Measurements from ENCODE around the gene DYSF. TPM values are rescaled to one million over a fixed set of nuclear protein-coding genes. Genes with fewer than 3 reads are reported as not detected.

The DYSF gene
- polyA plus RNA-seq, 4 donors: 0.67 to 5.0 (median 3.2) TPM

DNA sequence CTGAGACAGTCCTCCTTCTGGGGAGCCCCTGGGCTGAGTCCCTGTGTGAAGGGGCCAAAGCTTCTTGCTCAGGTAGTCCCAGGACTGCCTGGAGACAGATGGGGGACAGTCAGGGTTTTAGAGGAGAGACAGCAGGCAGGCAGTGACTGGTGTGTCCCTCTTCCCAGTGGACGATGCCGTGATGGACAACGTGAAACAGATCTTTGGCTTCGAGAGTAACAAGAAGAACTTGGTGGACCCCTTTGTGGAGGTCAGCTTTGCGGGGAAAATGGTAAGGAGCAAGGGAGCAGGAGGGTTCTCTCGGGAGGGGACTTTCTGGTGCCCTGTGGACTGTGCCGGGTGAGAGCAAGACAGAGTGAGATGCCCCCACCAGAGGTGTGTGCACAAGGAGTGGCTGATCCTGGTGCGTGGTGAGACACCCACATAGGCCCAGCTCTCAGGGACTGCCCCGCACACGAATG is 74.8 kb downstream of the DYSF start:
- WGBS, 3 donors: 79 to 86% (median 83%) methylated on average over 10 of the region's 10 CpGs

DNA sequence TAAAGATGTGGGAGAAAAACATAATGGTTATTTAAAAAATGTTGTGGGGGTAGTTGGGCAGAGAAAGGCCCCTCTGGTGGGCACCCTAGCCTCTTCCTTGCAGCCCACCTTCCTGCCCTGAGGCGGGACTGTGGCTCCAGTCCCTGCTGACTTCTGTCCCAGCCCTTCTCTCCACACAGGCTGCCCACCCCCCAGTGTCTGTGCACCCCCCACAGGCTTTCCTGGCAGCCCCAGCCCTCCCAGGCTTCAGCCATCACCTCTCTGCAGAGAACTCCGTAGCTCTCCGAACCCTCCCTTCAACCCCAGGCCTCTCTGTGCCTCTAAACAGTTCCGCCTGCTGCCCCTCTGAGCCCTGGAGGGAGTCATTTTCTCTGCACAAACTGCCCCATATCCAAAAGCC is 75.4 kb downstream of the DYSF start:
- Histone ChIP-seq H3K9me3 (ENCODE audit: control insufficient read depth in 2 of 2, insufficient read depth in 1 of 2, low read depth in 1 of 2, low read length in 1 of 2) (no peaks in the 10 kb centered on the region), H3K4me1 (ENCODE audit: control insufficient read depth in 3 of 3, insufficient read depth in 2 of 3, low read depth in 1 of 3, low read length in 2 of 3) (no peaks in the 10 kb centered on the region), H3K27me3 (ENCODE audit: control insufficient read depth in 3 of 3, insufficient read depth in 3 of 3, low read length in 3 of 3) (peaks cover 0 to 12% (median 0%) of the 10 kb centered on the region in 3 donors), H3K4me3 (ENCODE audit: low read depth in 1 of 3, low read length in 3 of 3) (no peak overlapping the region), H3K27ac (ENCODE audit: low read depth in 1 of 3, low read length in 2 of 3) (no peak overlapping the region), H3K36me3 (ENCODE audit: control insufficient read depth in 3 of 3, insufficient read depth in 2 of 3, low read depth in 1 of 3, low read length in 3 of 3) (no peaks in the 10 kb centered on the region)
- WGBS, 3 donors: 81 to 89% (median 86%) methylated on average over 4 of the region's 4 CpGs
- FAIRE-seq: no peak
- DNase-seq: no peak

More for the DNA sequence above, 74.8 kb downstream of the DYSF start:
- no peaks in the 10 kb centered on the region for H3K9me3 ChIP-seq (ENCODE audit: control insufficient read depth in 2 of 2, insufficient read depth in 1 of 2, low read depth in 1 of 2, low read length in 1 of 2)
- no peak overlapping the region for H3K27ac ChIP-seq (ENCODE audit: low read depth in 1 of 3, low read length in 2 of 3)
- DNase-seq (no peak), FAIRE-seq (no peak)
- H3K36me3 ChIP-seq (ENCODE audit: control insufficient read depth in 3 of 3, insufficient read depth in 2 of 3, low read depth in 1 of 3, low read length in 3 of 3): no peaks in the 10 kb centered on the region
- H3K4me1 ChIP-seq (ENCODE audit: control insufficient read depth in 3 of 3, insufficient read depth in 2 of 3, low read depth in 1 of 3, low read length in 2 of 3): no peaks in the 10 kb centered on the region
- no peak overlapping the region for H3K4me3 ChIP-seq (ENCODE audit: low read depth in 1 of 3, low read length in 3 of 3)
- peaks cover 0 to 12% (median 0%) of the 10 kb centered on the region in 3 donors for H3K27me3 ChIP-seq (ENCODE audit: control insufficient read depth in 3 of 3, insufficient read depth in 3 of 3, low read length in 3 of 3)

DNA sequence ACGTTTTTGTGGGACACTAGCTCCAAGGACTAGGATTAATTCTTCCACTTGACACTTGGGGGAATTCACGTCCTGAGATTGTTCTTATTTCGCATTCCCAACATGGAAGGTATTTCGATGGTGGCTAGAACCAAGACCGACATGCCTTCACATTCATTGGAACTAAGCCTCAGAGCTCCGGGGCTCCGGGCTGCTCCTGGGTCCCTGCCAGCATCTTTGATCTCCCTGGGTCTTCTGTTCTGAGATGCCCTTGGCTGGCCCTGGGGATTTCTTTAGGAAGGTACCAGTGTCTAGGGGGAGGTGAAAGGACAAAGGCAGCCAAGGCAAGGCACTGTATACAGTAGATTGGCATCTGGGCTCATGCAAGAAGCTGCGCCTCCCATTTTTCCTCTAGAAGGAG is 76.8 kb downstream of the DYSF start:
- 73 to 77% (median 75%) methylated on average over 8 of the region's 8 CpGs for WGBS, 3 donors
- H3K9me3 ChIP-seq (ENCODE audit: control insufficient read depth in 2 of 2, insufficient read depth in 1 of 2, low read depth in 1 of 2, low read length in 1 of 2): no peaks in the 10 kb centered on the region
- no peaks in the 10 kb centered on the region for H3K36me3 ChIP-seq (ENCODE audit: control insufficient read depth in 3 of 3, insufficient read depth in 2 of 3, low read depth in 1 of 3, low read length in 3 of 3)
- peaks cover 0 to 5% (median 0%) of the 10 kb centered on the region in 3 donors for H3K27me3 ChIP-seq (ENCODE audit: control insufficient read depth in 3 of 3, insufficient read depth in 3 of 3, low read length in 3 of 3)
- no peak overlapping the region for H3K27ac ChIP-seq (ENCODE audit: low read depth in 1 of 3, low read length in 2 of 3)
- no peak for DNase-seq
- FAIRE-seq: no peak
- no peak overlapping the region for H3K4me3 ChIP-seq (ENCODE audit: low read depth in 1 of 3, low read length in 3 of 3)
- no peaks in the 10 kb centered on the region for H3K4me1 ChIP-seq (ENCODE audit: control insufficient read depth in 3 of 3, insufficient read depth in 2 of 3, low read depth in 1 of 3, low read length in 2 of 3)

DNA sequence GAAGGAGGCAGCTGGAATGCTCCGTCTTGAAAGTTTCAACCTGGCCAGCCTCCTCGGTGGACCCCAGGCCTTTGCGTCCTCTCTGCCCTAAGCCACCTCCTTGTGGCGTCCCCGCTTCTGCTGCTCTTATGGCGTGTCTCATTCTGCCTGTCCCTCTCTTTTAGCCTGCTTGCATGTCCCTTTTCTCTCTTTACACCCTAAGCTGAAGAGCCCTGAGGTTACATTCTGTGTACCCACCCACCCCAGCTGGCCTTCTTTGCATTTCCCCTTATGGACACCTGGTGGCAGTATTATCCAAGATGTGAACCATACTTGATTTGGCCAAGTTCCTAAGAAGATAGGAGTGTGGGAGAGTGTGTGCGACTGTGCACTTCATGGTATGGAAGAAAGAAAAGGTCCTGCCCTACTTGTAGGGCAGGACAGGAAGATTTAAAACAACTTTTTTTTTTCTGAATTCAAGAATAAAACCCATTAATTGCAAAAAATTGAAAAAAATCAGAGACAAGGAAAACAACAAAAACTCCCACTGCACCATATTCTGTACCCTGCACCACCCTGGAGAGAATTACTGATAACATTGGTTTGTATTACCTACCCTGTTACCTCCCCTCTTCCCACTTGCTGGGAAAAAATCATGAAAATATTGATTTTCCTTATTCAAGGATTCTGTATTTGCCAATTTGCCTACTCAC is 77.4 kb downstream of the DYSF start:
- peaks cover 0 to 5% (median 0%) of the 10 kb centered on the region in 3 donors for H3K27me3 ChIP-seq (ENCODE audit: control insufficient read depth in 3 of 3, insufficient read depth in 3 of 3, low read length in 3 of 3)
- H3K27ac ChIP-seq (ENCODE audit: low read depth in 1 of 3, low read length in 2 of 3): no peak overlapping the region
- FAIRE-seq: no peak
- H3K4me3 ChIP-seq (ENCODE audit: low read depth in 1 of 3, low read length in 3 of 3): no peak overlapping the region
- H3K36me3 ChIP-seq (ENCODE audit: control insufficient read depth in 3 of 3, insufficient read depth in 2 of 3, low read depth in 1 of 3, low read length in 3 of 3): no peaks in the 10 kb centered on the region
- WGBS, 3 donors: 66 to 79% (median 77%) methylated on average over 7 of the region's 7 CpGs
- H3K4me1 ChIP-seq (ENCODE audit: control insufficient read depth in 3 of 3, insufficient read depth in 2 of 3, low read depth in 1 of 3, low read length in 2 of 3): no peaks in the 10 kb centered on the region
- no peaks in the 10 kb centered on the region for H3K9me3 ChIP-seq (ENCODE audit: control insufficient read depth in 2 of 2, insufficient read depth in 1 of 2, low read depth in 1 of 2, low read length in 1 of 2)
- DNase-seq: peak; percentile 36 to 42

DNA sequence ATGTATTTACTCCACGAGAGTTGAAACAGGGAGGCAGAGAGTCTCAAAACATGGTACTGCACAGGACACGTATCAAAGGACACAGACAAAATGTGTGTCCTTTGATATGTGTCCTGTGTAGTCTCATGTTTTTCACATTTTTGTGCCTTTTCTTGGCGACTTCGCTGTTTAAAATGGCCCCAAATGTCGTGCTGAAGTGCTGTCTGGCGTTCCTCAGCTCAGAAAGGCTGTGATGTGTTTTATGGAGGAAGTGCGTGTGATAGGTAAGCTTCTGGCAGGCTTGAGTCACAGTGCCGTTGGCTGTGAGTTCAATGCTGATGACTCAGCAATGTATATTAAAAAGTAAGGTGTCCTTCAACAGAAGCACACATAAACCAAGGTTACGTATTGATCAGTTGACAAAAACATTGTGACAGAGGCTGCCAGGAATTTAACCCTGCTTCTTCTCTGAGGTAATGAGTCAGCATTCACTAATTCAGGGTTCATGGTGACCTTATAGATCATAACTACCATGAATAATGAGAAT is 78.2 kb downstream of the DYSF start:
- peaks cover 0 to 5% (median 0%) of the 10 kb centered on the region in 3 donors for H3K27me3 ChIP-seq (ENCODE audit: control insufficient read depth in 3 of 3, insufficient read depth in 3 of 3, low read length in 3 of 3)
- no peak overlapping the region for H3K27ac ChIP-seq (ENCODE audit: low read depth in 1 of 3, low read length in 2 of 3)
- H3K9me3 ChIP-seq (ENCODE audit: control insufficient read depth in 2 of 2, insufficient read depth in 1 of 2, low read depth in 1 of 2, low read length in 1 of 2): no peaks in the 10 kb centered on the region
- 43 to 68% (median 48%) methylated on average over 9 of the region's 9 CpGs for WGBS, 3 donors
- DNase-seq (peak in 1 of 2 donors; percentile 30), FAIRE-seq (no peak)
- H3K4me3 ChIP-seq (ENCODE audit: low read depth in 1 of 3, low read length in 3 of 3): no peak overlapping the region
- no peaks in the 10 kb centered on the region for H3K4me1 ChIP-seq (ENCODE audit: control insufficient read depth in 3 of 3, insufficient read depth in 2 of 3, low read depth in 1 of 3, low read length in 2 of 3)
- H3K36me3 ChIP-seq (ENCODE audit: control insufficient read depth in 3 of 3, insufficient read depth in 2 of 3, low read depth in 1 of 3, low read length in 3 of 3): no peaks in the 10 kb centered on the region

DNA sequence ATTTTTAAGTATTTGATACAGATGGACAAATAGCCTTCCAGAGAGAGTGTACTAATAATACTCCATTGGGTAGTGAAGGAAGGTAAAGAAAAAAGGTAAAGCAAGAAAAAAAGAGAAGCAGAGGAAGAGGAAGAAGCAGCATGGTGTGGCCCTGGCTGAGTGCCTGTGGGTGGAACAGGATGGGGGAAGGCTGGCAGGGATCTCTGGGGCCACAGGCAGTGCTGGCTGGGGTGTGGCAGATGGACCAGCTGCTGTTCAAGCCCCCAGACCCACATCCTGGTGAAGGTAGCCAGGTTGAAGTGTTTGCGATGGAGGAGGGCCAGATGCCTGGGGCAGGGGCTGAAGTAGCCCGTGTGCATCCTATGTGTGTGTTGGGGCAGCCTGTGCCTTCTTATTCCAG is 79.0 kb downstream of the DYSF start:
- no peak for DNase-seq
- 85 to 88% (median 88%) methylated on average over 2 of the region's 2 CpGs for WGBS, 3 donors
- Histone ChIP-seq H3K4me3 (ENCODE audit: low read depth in 1 of 3, low read length in 3 of 3) (no peak overlapping the region), H3K4me1 (ENCODE audit: control insufficient read depth in 3 of 3, insufficient read depth in 2 of 3, low read depth in 1 of 3, low read length in 2 of 3) (no peaks in the 10 kb centered on the region), H3K36me3 (ENCODE audit: control insufficient read depth in 3 of 3, insufficient read depth in 2 of 3, low read depth in 1 of 3, low read length in 3 of 3) (no peaks in the 10 kb centered on the region), H3K27ac (ENCODE audit: low read depth in 1 of 3, low read length in 2 of 3) (no peak overlapping the region), H3K9me3 (ENCODE audit: control insufficient read depth in 2 of 2, insufficient read depth in 1 of 2, low read depth in 1 of 2, low read length in 1 of 2) (no peaks in the 10 kb centered on the region), H3K27me3 (ENCODE audit: control insufficient read depth in 3 of 3, insufficient read depth in 3 of 3, low read length in 3 of 3) (peaks cover 0 to 5% (median 0%) of the 10 kb centered on the region in 3 donors)
- no peak for FAIRE-seq

DNA sequence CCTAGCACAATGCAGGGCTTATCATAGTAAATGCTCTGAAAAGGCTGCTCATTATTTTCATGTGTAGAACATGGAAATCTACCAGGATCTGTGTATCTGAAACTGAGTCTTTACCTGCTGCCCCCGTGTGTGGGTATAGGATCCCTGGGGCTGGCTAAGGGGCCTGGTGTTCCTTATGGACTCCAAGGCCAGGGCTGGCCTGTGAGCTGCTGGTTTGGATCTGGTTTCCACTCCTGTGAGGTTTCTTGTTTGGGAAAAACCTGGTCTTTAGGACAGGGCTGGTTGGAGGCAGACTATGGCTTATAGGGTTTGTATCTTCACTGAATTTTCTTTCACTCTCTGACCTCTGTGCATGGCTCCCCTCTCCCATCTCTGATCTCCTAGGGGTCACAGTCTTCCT is 80.8 kb downstream of the DYSF start:
- no peak overlapping the region for H3K4me3 ChIP-seq (ENCODE audit: low read depth in 1 of 3, low read length in 3 of 3)
- FAIRE-seq: no peak

DNA sequence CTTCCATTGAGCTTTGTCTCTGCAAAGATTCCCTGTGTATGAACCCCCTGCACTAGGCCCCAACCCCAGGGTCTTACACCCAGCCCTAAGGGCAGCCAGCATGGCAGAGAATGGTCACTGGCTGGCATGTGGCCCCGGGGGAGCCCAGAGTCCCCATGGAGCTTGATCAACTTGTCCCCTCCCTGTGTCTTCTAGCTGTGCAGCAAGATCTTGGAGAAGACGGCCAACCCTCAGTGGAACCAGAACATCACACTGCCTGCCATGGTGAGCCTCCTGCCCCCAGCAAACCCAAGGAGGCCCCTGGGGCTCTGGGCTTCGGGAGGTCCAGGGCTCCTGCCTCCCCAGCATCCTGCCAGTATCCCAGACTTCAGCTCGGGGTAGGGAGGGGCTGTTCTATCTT is 81.5 kb downstream of the DYSF start:
- no peaks in the 10 kb centered on the region for H3K9me3 ChIP-seq (ENCODE audit: control insufficient read depth in 2 of 2, insufficient read depth in 1 of 2, low read depth in 1 of 2, low read length in 1 of 2)
- H3K36me3 ChIP-seq (ENCODE audit: control insufficient read depth in 3 of 3, insufficient read depth in 2 of 3, low read depth in 1 of 3, low read length in 3 of 3): no peaks in the 10 kb centered on the region
- 76 to 87% (median 84%) methylated on average over 4 of the region's 4 CpGs for WGBS, 3 donors
- H3K4me3 ChIP-seq (ENCODE audit: low read depth in 1 of 3, low read length in 3 of 3): no peak overlapping the region
- no peaks in the 10 kb centered on the region for H3K27me3 ChIP-seq (ENCODE audit: control insufficient read depth in 3 of 3, insufficient read depth in 3 of 3, low read length in 3 of 3)
- no peaks in the 10 kb centered on the region for H3K4me1 ChIP-seq (ENCODE audit: control insufficient read depth in 3 of 3, insufficient read depth in 2 of 3, low read depth in 1 of 3, low read length in 2 of 3)
- FAIRE-seq: no peak
- no peak overlapping the region for H3K27ac ChIP-seq (ENCODE audit: low read depth in 1 of 3, low read length in 2 of 3)
- no peak for DNase-seq

More for the DNA sequence above, 80.8 kb downstream of the DYSF start:
- Histone ChIP-seq H3K9me3 (ENCODE audit: control insufficient read depth in 2 of 2, insufficient read depth in 1 of 2, low read depth in 1 of 2, low read length in 1 of 2) (no peaks in the 10 kb centered on the region), H3K4me1 (ENCODE audit: control insufficient read depth in 3 of 3, insufficient read depth in 2 of 3, low read depth in 1 of 3, low read length in 2 of 3) (no peaks in the 10 kb centered on the region), H3K27me3 (ENCODE audit: control insufficient read depth in 3 of 3, insufficient read depth in 3 of 3, low read length in 3 of 3) (no peaks in the 10 kb centered on the region), H3K27ac (ENCODE audit: low read depth in 1 of 3, low read length in 2 of 3) (no peak overlapping the region), H3K36me3 (ENCODE audit: control insufficient read depth in 3 of 3, insufficient read depth in 2 of 3, low read depth in 1 of 3, low read length in 3 of 3) (no peaks in the 10 kb centered on the region)
- DNase-seq: no peak
- 61 to 68% (median 65%) methylated on average over 1 of the region's 1 CpG for WGBS, 3 donors
